Measurements from ENCODE around the gene PDE4A. TPM values are rescaled to one million over a fixed set of nuclear protein-coding genes. Genes with fewer than 3 reads are reported as not detected.
"Not testable (repeated sequence)": the region's sequence is repeated elsewhere in the genome, so short reads cannot be mapped to it uniquely, and the experiment has no call there.

The PDE4A gene
- total and polyA plus RNA-seq, 2 donors (not counting 1 experiment from before 2014, with no cell fraction given) = 3.6 to 4.1 TPM

DNA sequence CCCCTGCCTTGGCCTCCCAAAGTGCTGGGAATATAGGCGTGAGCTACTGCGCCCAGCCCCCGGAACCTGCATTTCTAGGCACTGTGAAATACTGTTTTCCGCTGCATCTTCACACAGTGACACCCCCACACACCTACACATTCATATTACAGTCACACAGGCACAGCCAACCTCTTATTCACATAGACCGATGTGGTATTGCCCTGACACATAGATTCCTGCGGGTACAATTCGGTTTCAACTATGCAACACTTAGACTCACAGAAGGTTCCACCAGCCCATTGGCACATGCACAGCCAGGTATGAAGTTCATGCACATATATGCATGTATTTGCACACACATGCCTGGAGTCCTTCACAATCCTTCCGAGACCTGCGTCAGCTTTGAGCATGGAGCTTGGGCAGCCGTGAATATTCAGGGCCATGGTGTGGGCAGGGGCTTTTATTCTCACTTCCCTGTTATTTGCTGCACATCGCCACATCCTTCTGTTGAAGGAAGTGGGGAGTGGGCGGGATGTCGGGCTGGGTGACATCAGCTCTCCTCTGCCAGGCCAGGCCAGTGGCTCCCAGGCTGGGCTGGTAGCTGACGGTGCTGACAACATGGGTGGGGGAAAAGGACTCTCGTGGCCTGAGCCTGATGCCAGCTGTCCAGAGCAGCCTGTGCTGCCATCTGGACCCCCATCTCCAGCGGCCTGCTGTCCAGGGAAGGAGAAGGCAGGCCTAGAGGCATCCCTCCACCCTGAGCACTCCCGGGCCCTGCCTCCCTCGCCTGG is 11.6 kb upstream of the PDE4A start:
- H3K9ac ChIP-seq (ENCODE audit: insufficient read depth, low read length) = no peak overlapping the region
- H3K27me3 ChIP-seq (ENCODE audit: control insufficient read depth, insufficient read depth, low read length) = peaks cover 9% of the 10 kb centered on the region
- H2AFZ ChIP-seq (ENCODE audit: low read length) = no peak overlapping the region
- no peaks in the 10 kb centered on the region for H3K36me3 ChIP-seq (ENCODE audit: control insufficient read depth, insufficient read depth, low read length)
- H3K79me2 ChIP-seq (ENCODE audit: control insufficient read depth, insufficient read depth, low read length) = no peaks in the 10 kb centered on the region
- TF ChIP-seq CTCF (conservative IDR thresholded peaks at IDR 0.05 in 1 of 2, IDR thresholded peaks at IDR 0.05 in 1 of 2; ENCODE audit: low read depth in 1 of 2, low read length in 2 of 2) = no peak
- no peak for TF ChIP-seq EZH2 (IDR thresholded peaks at IDR 0.05; ENCODE audit: low read length, missing control alignments)
- no peak overlapping the region for H3K4me2 ChIP-seq (ENCODE audit: extremely low read depth, insufficient read depth, low read length)
- no peak overlapping the region for H3K4me3 ChIP-seq (replicated peaks in 1 of 4; ENCODE audit: control extremely low read depth in 1 of 4, insufficient read depth in 1 of 4, low read depth in 3 of 4, low read length in 4 of 4)
- no peaks in the 10 kb centered on the region for H3K9me3 ChIP-seq (ENCODE audit: control insufficient read depth, insufficient read depth, low read depth, low read length)
- H3K27ac ChIP-seq (ENCODE audit: insufficient read depth, low read length) = no peak overlapping the region
- H4K20me1 ChIP-seq (ENCODE audit: control insufficient read depth, extremely low read depth, insufficient read depth, low read length) = no peaks in the 10 kb centered on the region
- peaks cover 6% of the 10 kb centered on the region for H3K4me1 ChIP-seq (ENCODE audit: control insufficient read depth, extremely low read depth, insufficient read depth, low read length)
- DNase-seq (ENCODE audit: low read depth in 2 of 2) = no peak

- H4K20me1 ChIP-seq (ENCODE audit: control insufficient read depth, extremely low read depth, insufficient read depth, low read length); H3K9ac ChIP-seq (ENCODE audit: insufficient read depth, low read length); H3K4me3 ChIP-seq (replicated peaks in 1 of 4; ENCODE audit: control extremely low read depth in 1 of 4, insufficient read depth in 1 of 4, low read depth in 3 of 4, low read length in 4 of 4); H3K4me1 ChIP-seq (ENCODE audit: control insufficient read depth, extremely low read depth, insufficient read depth, low read length); H3K9me3 ChIP-seq (ENCODE audit: control insufficient read depth, insufficient read depth, low read depth, low read length); H3K79me2 ChIP-seq (ENCODE audit: control insufficient read depth, insufficient read depth, low read length); H3K27me3 ChIP-seq (ENCODE audit: control insufficient read depth, insufficient read depth, low read length); DNase-seq (ENCODE audit: low read depth in 2 of 2); H3K4me2 ChIP-seq (ENCODE audit: extremely low read depth, insufficient read depth, low read length); H3K27ac ChIP-seq (ENCODE audit: insufficient read depth, low read length); H2AFZ ChIP-seq (ENCODE audit: low read length); H3K36me3 ChIP-seq (ENCODE audit: control insufficient read depth, insufficient read depth, low read length): not testable (repeated sequence)
These were observed 9.1 kb upstream of the PDE4A start for GRCh38 chr19:10411224-10411623.

DNA sequence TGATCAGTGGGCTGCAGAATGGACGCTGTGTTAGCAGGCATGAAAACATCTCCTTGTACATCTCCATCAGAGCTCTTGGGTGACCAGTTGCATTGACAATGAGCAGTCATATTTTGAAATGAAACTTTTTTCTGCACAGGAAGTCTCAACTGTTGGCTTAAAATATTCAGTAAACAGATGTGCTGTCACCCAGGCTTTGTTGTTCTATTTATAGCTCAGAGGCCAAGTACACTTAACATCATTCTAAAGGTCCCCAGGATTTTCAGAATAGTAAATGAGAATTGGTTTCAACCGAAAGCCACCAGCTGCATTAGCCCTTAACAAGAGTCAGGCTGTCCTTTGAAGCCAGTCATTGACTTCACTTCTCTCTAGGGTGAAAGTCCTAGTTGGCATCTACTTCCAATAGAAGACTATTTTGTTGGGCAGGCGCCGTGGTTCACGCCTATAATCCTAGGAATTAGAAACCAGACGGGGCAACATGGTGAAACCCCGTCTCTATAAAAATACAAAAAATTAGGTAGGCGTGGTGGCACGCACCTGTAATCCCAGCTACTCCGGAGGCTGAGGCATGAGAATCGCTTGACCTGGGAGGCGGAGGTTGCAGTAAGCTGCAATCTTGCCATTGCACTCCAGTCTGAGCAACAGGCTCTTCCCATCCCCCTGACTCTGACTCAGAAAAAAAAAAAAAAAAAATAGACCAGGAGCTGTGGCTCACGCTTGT is 7.9 kb upstream of the PDE4A start:
- Histone ChIP-seq H3K27me3 (ENCODE audit: control insufficient read depth, insufficient read depth, low read length) (no peaks in the 10 kb centered on the region), H3K27ac (ENCODE audit: insufficient read depth, low read length) (no peak overlapping the region), H3K4me2 (ENCODE audit: extremely low read depth, insufficient read depth, low read length) (no peak overlapping the region), H3K4me1 (ENCODE audit: control insufficient read depth, extremely low read depth, insufficient read depth, low read length) (peaks cover 4% of the 10 kb centered on the region), H3K36me3 (ENCODE audit: control insufficient read depth, insufficient read depth, low read length) (no peaks in the 10 kb centered on the region), H3K9ac (ENCODE audit: insufficient read depth, low read length) (no peak overlapping the region), H3K79me2 (ENCODE audit: control insufficient read depth, insufficient read depth, low read length) (no peaks in the 10 kb centered on the region), H3K9me3 (ENCODE audit: control insufficient read depth, insufficient read depth, low read depth, low read length) (no peaks in the 10 kb centered on the region), H4K20me1 (ENCODE audit: control insufficient read depth, extremely low read depth, insufficient read depth, low read length) (no peaks in the 10 kb centered on the region), H2AFZ (ENCODE audit: low read length) (no peak overlapping the region), H3K4me3 (replicated peaks in 1 of 4; ENCODE audit: control extremely low read depth in 1 of 4, insufficient read depth in 1 of 4, low read depth in 3 of 4, low read length in 4 of 4) (no peak overlapping the region)
- TF ChIP-seq EZH2 (IDR thresholded peaks at IDR 0.05; ENCODE audit: low read length, missing control alignments) (no peak), CTCF (conservative IDR thresholded peaks at IDR 0.05 in 1 of 2, IDR thresholded peaks at IDR 0.05 in 1 of 2; ENCODE audit: low read depth in 1 of 2, low read length in 2 of 2) (no peak)
- no peak for DNase-seq (ENCODE audit: low read depth in 2 of 2)

All from fibroblast of lung (primary cell).